HK-2 (cell line): Measurements from ENCODE around the gene TENM4.

ENCODE experiments used
- DNase-seq: peaks from one replicate; pipeline ENCODE4 v3.0.0-alpha.2; 2018; ENCODE audit not compliant: unreplicated experiment

Gene TENM4

GRCh38 chr11:79296141-79296540, 144.7 kb downstream of the TENM4 start:
- no peak for DNase-seq

GRCh38 chr11:79294845-79295731, 145.7 kb downstream of the TENM4 start:
- DNase-seq, result no peak

GRCh38 chr11:79291948-79292347, 148.9 kb downstream of the TENM4 start:
- DNase-seq, result no peak

- DNase-seq, result no peak
These were observed 150.1 kb downstream of the TENM4 start for GRCh38 chr11:79290761-79291160.

- no peak for DNase-seq
These were observed 152.9 kb downstream of the TENM4 start for GRCh38 chr11:79287952-79288351.

- DNase-seq, result no peak
These were observed 155.1 kb downstream of the TENM4 start for GRCh38 chr11:79285756-79286155.

GRCh38 chr11:79276736-79277325, 164.0 kb downstream of the TENM4 start:
- no peak for DNase-seq

- DNase-seq, result no peak
These were observed 166.0 kb downstream of the TENM4 start for GRCh38 chr11:79274636-79275331.

- no peak for DNase-seq
These were observed 167.0 kb downstream of the TENM4 start for GRCh38 chr11:79273781-79274180.

- no peak for DNase-seq
These were observed 171.1 kb downstream of the TENM4 start for GRCh38 chr11:79269611-79270307.

GRCh38 chr11:79266396-79266795, 174.4 kb downstream of the TENM4 start:
- DNase-seq, result no peak

- no peak for DNase-seq
These were observed 175.0 kb downstream of the TENM4 start for GRCh38 chr11:79265756-79266322.

- no peak for DNase-seq
These were observed 176.5 kb downstream of the TENM4 start for GRCh38 chr11:79264284-79264683.

- DNase-seq, result no peak
These were observed 177.8 kb downstream of the TENM4 start for GRCh38 chr11:79263001-79263400.

GRCh38 chr11:79262221-79262620, 178.6 kb downstream of the TENM4 start:
- DNase-seq, result no peak

GRCh38 chr11:79261684-79262083, 179.1 kb downstream of the TENM4 start:
- no peak for DNase-seq

- no peak for DNase-seq
These were observed 181.0 kb downstream of the TENM4 start for GRCh38 chr11:79259800-79260199.

- no peak for DNase-seq
These were observed 182.3 kb downstream of the TENM4 start for GRCh38 chr11:79258576-79258975.

- DNase-seq, result no peak
These were observed 184.9 kb downstream of the TENM4 start for GRCh38 chr11:79255965-79256364.

- DNase-seq, result no peak
These were observed 187.6 kb downstream of the TENM4 start for GRCh38 chr11:79253280-79253679.

- DNase-seq, result no peak
These were observed 191.4 kb downstream of the TENM4 start for GRCh38 chr11:79249295-79249993.
